ENCODE data around the gene FBXL19.
A peak's percentile ranks its signal among the peaks of the same experiment; 100 is the strongest.

FBXL19 gene

DNA sequence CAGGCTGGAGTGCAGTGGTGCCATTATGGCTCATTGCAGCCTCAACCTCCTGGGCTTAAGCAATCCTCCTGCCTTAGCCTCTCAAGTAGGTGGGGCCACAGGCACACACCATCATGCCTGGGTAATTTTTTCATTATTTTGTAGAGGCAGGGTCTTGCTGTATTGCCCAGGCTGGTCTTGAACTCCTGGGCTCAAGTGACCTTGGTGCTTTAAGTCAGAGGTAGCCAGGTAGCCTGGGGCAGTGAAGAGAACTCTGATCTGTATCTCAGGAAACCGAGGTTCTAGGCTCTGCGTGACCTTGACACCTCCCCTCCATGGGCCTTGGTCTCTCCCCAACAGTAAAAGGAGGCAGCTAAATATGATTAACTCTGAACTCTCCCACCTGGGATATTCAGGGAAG, 23.6 kb upstream of the FBXL19 start:
- no peak overlapping the region for H3K4me3 ChIP-seq (ENCODE audit: low read depth, low read length)
- TF ChIP-seq BCL11B (tag by site-specific recombination; IDR thresholded peaks at IDR 0.05; ENCODE audit: low read depth): no peak
- TF ChIP-seq, protein P1, sequence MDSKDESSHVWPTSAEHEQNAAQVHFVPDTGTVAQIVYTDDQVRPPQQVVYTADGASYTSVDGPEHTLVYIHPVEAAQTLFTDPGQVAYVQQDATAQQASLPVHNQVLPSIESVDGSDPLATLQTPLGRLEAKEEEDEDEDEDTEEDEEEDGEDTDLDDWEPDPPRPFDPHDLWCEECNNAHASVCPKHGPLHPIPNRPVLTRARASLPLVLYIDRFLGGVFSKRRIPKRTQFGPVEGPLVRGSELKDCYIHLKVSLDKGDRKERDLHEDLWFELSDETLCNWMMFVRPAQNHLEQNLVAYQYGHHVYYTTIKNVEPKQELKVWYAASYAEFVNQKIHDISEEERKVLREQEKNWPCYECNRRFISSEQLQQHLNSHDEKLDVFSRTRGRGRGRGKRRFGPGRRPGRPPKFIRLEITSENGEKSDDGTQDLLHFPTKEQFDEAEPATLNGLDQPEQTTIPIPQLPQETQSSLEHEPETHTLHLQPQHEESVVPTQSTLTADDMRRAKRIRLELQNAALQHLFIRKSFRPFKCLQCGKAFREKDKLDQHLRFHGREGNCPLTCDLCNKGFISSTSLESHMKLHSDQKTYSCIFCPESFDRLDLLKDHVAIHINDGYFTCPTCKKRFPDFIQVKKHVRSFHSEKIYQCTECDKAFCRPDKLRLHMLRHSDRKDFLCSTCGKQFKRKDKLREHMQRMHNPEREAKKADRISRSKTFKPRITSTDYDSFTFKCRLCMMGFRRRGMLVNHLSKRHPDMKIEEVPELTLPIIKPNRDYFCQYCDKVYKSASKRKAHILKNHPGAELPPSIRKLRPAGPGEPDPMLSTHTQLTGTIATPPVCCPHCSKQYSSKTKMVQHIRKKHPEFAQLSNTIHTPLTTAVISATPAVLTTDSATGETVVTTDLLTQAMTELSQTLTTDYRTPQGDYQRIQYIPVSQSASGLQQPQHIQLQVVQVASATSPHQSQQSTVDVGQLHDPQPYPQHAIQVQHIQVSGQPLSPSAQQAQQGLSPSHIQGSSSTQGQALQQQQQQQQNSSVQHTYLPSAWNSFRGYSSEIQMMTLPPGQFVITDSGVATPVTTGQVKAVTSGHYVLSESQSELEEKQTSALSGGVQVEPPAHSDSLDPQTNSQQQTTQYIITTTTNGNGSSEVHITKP (tag by site-specific recombination; IDR thresholded peaks at IDR 0.05): peak; percentile 85
- TF ChIP-seq ZNF121 (tag by site-specific recombination; IDR thresholded peaks at IDR 0.05): peak; percentile 81
- TF ChIP-seq, protein P2, sequence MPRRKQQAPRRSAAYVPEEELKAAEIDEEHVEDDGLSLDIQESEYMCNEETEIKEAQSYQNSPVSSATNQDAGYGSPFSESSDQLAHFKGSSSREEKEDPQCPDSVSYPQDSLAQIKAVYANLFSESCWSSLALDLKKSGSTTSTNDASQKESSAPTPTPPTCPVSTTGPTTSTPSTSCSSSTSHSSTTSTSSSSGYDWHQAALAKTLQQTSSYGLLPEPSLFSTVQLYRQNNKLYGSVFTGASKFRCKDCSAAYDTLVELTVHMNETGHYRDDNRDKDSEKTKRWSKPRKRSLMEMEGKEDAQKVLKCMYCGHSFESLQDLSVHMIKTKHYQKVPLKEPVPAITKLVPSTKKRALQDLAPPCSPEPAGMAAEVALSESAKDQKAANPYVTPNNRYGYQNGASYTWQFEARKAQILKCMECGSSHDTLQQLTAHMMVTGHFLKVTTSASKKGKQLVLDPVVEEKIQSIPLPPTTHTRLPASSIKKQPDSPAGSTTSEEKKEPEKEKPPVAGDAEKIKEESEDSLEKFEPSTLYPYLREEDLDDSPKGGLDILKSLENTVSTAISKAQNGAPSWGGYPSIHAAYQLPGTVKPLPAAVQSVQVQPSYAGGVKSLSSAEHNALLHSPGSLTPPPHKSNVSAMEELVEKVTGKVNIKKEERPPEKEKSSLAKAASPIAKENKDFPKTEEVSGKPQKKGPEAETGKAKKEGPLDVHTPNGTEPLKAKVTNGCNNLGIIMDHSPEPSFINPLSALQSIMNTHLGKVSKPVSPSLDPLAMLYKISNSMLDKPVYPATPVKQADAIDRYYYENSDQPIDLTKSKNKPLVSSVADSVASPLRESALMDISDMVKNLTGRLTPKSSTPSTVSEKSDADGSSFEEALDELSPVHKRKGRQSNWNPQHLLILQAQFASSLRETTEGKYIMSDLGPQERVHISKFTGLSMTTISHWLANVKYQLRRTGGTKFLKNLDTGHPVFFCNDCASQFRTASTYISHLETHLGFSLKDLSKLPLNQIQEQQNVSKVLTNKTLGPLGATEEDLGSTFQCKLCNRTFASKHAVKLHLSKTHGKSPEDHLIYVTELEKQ (tag by site-specific recombination; IDR thresholded peaks at IDR 0.05; ENCODE audit: borderline replicate concordance): no peak
- H3K4me1 ChIP-seq (ENCODE audit: control insufficient read depth, insufficient read depth, low read length): no peaks in the 10 kb centered on the region
- ChIA-PET POLR2A (interaction anchor here (3.6 kb wide), 1 partner anchor 25 kb away, joined by 35 read pairs; no protein-coding TSS in a partner anchor), CTCF (interaction anchor here (1.1 to 3.8 kb wide), 2 partner anchors 55 to 137 kb away, joined by 3 to 66 read pairs; partner anchors contain the start of gene RNF40)
- H3K27ac ChIP-seq (ENCODE audit: extremely low read depth, low read depth, low read length): no peak overlapping the region
- no peaks in the 10 kb centered on the region for H3K9me3 ChIP-seq (ENCODE audit: control insufficient read depth, insufficient read depth, low read depth, low read length)
- H3K36me3 ChIP-seq (ENCODE audit: control insufficient read depth in 2 of 2, insufficient read depth in 1 of 2, low read length in 2 of 2): no peaks in the 10 kb centered on the region

DNA sequence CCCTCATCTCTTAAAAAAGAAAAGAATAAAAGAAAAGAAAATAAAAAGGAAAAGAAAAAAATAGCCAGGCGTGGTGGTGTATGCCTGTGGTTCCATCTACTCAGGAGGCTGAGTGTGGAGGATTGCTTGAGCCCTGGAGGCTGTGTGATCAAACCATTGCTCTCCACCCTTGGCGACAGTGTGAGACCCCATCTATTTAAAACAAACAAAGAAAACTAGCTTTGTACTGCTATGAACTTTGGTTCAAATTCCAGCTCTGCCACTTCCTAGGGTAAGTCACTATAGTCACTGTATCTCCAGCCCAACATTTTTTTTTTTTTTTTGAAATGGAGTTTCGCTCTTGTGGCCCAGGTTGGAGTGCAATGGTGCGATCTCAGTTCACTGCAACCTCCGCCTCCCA, 22.8 kb upstream of the FBXL19 start:
- POLR2A ChIA-PET: interaction anchor here (0.7 to 3.6 kb wide), 2 partner anchors 25 to 44 kb away, joined by 3 to 35 read pairs; no protein-coding TSS in a partner anchor
- CTCF ChIA-PET: interaction anchor here (0.6 to 3.8 kb wide), 14 partner anchors 8 to 206 kb away, joined by 3 to 66 read pairs (median 7); partner anchors contain the start of gene RNF40
- TF ChIP-seq ZNF292 (tag by site-specific recombination; IDR thresholded peaks at IDR 0.05; ENCODE audit: borderline replicate concordance, low read depth): no peak
- TF ChIP-seq ZNF239 (tag by site-specific recombination; IDR thresholded peaks at IDR 0.05): no peak
- no peak for TF ChIP-seq ZNF23 (tag by site-specific recombination; IDR thresholded peaks at IDR 0.05; ENCODE audit: borderline replicate concordance)
- TF ChIP-seq WT1 (tag by site-specific recombination; IDR thresholded peaks at IDR 0.05): no peak
- no peak for TF ChIP-seq MZF1 (tag by site-specific recombination; IDR thresholded peaks at IDR 0.05; ENCODE audit: borderline replicate concordance)
- no peak for TF ChIP-seq ZBTB21 (tag by site-specific recombination; IDR thresholded peaks at IDR 0.05)
- no peak for TF ChIP-seq ZNF629 (tag by site-specific recombination; IDR thresholded peaks at IDR 0.05)
- TF ChIP-seq, protein P3, sequence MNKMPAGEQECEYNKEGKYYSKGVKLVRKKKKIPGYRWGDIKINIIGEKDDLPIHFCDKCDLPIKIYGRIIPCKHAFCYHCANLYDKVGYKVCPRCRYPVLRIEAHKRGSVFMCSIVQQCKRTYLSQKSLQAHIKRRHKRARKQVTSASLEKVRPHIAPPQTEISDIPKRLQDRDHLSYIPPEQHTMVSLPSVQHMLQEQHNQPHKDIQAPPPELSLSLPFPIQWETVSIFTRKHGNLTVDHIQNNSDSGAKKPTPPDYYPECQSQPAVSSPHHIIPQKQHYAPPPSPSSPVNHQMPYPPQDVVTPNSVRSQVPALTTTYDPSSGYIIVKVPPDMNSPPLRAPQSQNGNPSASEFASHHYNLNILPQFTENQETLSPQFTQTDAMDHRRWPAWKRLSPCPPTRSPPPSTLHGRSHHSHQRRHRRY (tag by site-specific recombination; IDR thresholded peaks at IDR 0.05): no peak
- TF ChIP-seq ZSCAN30 (tag by site-specific recombination; IDR thresholded peaks at IDR 0.05): no peak
- Histone ChIP-seq H3K4me1 (ENCODE audit: control insufficient read depth, insufficient read depth, low read length) (no peaks in the 10 kb centered on the region), H3K36me3 (ENCODE audit: control insufficient read depth in 2 of 2, insufficient read depth in 1 of 2, low read length in 2 of 2) (no peaks in the 10 kb centered on the region), H3K4me3 (ENCODE audit: low read depth, low read length) (no peak overlapping the region), H3K9me3 (ENCODE audit: control insufficient read depth, insufficient read depth, low read depth, low read length) (no peaks in the 10 kb centered on the region), H3K27ac (ENCODE audit: extremely low read depth, low read depth, low read length) (no peak overlapping the region)
